PC-9 (cell line): ENCODE results near the gene SNAPIN. TPM values are rescaled to one million over a fixed set of nuclear protein-coding genes. Genes with fewer than 3 reads are reported as not detected.
A peak's percentile ranks its signal among the peaks of the same experiment; 100 is the strongest.

ENCODE experiments used
- BruUV-seq: library from RNA; stranded (reverse); fragments of 400-500 nt; replicated peaks from 2 replicates; lab custom pipeline; 2021; lab: Mats Ljungman, UMichigan
- CTCF ChIA-PET: fragments of 300-600 bp; sonication (Branson Sonifier 250); formaldehyde crosslinking; loops from one replicate; lab custom pipeline; 2022; ENCODE audit warnings: antibody characterized with exemption; lab: Charles Lee
- POLR2A ChIA-PET: fragments of 300-600 bp; sonication (Branson Sonifier 250); formaldehyde crosslinking; loops from one replicate; lab custom pipeline; 2022; ENCODE audit warnings: antibody characterized with exemption; ENCODE audit not compliant: unreplicated experiment; lab: Charles Lee
- DNase-seq, 2 experiments: peaks; one replicate each; pipeline versions ENCODE4 v3.0.0 to v3.0.0-alpha.2; 2015 to 2022; ENCODE audit warnings: mixed read lengths in 1 of 2
- H2AFZ ChIP-seq: fragments of 200-600 bp; sonication (generic); 2 replicates; pipeline ENCODE4 v1.8.1; 2017; ENCODE audit warnings: antibody characterized with exemption
- H3F3A ChIP-seq: fragments of 200-600 bp; sonication (generic); 2 replicates; pipeline ENCODE4 v1.8.1; 2017; ENCODE audit warnings: antibody characterized with exemption, mild to moderate bottlenecking, low read depth; ENCODE audit not compliant: insufficient read depth
- H3K27ac ChIP-seq: fragments of 200-600 bp; sonication (generic); 2 replicates; pipeline ENCODE4 v1.6.1; 2016; ENCODE audit warnings: mixed run types
- H3K27me3 ChIP-seq: fragments of 200-600 bp; sonication (generic); 2 replicates; pipeline ENCODE4 v1.6.1; 2016; ENCODE audit warnings: low read depth, mixed run types; ENCODE audit not compliant: insufficient read depth
- H3K36me3 ChIP-seq: fragments of 200-600 bp; sonication (generic); 2 replicates; pipeline ENCODE4 v1.6.1; 2016; ENCODE audit warnings: low read depth, mixed run types
- H3K4me1 ChIP-seq: fragments of 200-600 bp; sonication (generic); replicated peaks from 2 replicates; pipeline ENCODE4 v1.6.1; 2016; ENCODE audit warnings: mixed run types; ENCODE audit not compliant: insufficient read depth
- H3K4me2 ChIP-seq: fragments of 200-600 bp; sonication (generic); 2 replicates; pipeline ENCODE4 v1.6.1; 2017; ENCODE audit warnings: mixed run types
- H3K4me3 ChIP-seq: fragments of 200-600 bp; sonication (generic); 2 replicates; pipeline ENCODE4 v1.6.1; 2016; ENCODE audit warnings: mixed run types
- H3K79me2 ChIP-seq: fragments of 200-600 bp; sonication (generic); 2 replicates; pipeline ENCODE4 v1.6.1; 2017; ENCODE audit warnings: low read depth, mixed run types
- H3K9me2 ChIP-seq: fragments of 200-600 bp; sonication (generic); 2 replicates; pipeline ENCODE4 v1.8.1; 2017; ENCODE audit warnings: mild to moderate bottlenecking; ENCODE audit not compliant: insufficient read depth
- H3K9me3 ChIP-seq: fragments of 200-600 bp; sonication (generic); 2 replicates; pipeline ENCODE4 v1.8.1; 2016; ENCODE audit warnings: low read depth; ENCODE audit not compliant: insufficient read depth
- H4K20me1 ChIP-seq: fragments of 200-600 bp; sonication (generic); 2 replicates; pipeline ENCODE4 v1.8.1; 2017; ENCODE audit not compliant: insufficient read depth
- EZH2 ChIP-seq: fragments of 200-600 bp; sonication (generic); IDR thresholded peaks from 2 replicates; pipeline ENCODE4 v1.8.0; 2017; ENCODE audit warnings: antibody characterized with exemption, low read depth
- intact Hi-C: fragments of 100-400 bp; cut with micrococcal nuclease; formaldehyde crosslinking; loops from one replicate; pipeline ENCODE4 v1.10.0; 2022; ENCODE audit not compliant: unreplicated experiment
- total RNA-seq: library from RNA; stranded (reverse); gene quantifications from 2 replicates; pipeline ENCODE4 v1.2.3, GENCODE V29; 2021
- TF ChIP-seq, protein P1 (sequence below): fragments of 200-600 bp; sonication (generic); conservative IDR thresholded peaks from 2 replicates; pipeline ENCODE4 v1.6.1; 2017; ENCODE audit warnings: mixed run types, antibody characterized with exemption, mild to moderate bottlenecking, moderate library complexity

Gene SNAPIN
- total RNA-seq, 1 experiment from 2014 or later = 29.5 TPM

DNA sequence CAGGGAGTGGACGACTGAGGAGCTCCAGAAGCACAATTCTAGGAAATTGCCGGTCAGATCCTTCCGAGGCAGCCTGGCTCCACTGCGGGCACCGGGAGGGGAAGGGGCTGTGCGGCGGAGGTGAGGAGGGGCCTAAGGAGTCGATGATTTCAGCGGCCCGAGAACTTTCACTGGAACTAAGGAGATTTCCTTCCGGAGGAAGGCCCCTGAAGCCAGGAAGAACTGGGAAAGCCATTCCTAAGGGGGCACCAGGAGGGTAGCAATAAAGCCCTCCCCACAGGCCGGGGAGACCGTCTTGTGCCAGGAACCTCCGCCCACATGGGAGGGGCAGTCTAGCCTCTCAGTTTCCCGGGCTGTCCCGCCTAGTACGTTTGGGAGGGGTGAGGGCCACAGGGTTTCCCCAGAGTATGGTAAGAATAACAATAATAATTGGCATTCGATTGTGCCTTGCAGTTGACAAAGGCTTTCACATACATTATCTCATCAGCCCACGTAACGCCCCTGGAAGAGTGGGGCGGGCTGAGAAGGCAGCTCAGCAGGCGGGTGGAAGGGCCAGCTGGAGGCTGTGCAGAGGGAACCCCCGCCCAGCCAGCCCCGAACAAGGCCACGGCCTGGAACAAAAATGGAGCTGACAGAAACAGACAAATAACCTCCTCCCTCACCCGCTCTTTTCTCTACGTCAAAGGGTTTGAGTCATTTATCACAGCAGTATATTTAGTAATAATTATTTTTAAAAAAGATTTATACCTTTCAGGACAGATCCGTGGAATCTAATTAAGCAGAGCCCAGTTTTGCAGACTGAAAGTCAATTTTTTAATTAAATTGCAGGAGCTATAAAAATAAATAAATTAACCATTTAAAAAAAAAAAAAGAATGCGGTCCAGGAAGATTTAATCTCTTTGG lies 39.8 kb downstream of the SNAPIN start:
- POLR2A ChIA-PET = interaction anchor here (0.6 to 0.7 kb wide), 4 partner anchors 76 to 1274 kb away, joined by 3 to 12 read pairs (median 4); no protein-coding TSS in a partner anchor
- CTCF ChIA-PET = no interaction called here
- Histone ChIP-seq H3K4me1 (peaks cover 27% of the 10 kb centered on the region), H3F3A (peaks cover 16% of the 10 kb centered on the region; the same call in 1 of the 2 replicates), H4K20me1 (no peaks in the 10 kb centered on the region), H3K27ac (no peak overlapping the region), H3K36me3 (no peaks in the 10 kb centered on the region), H3K79me2 (no peaks in the 10 kb centered on the region), H3K27me3 (no peaks in the 10 kb centered on the region), H3K4me2 (peak overlapping the region; percentile 50; the same call in 1 of the 2 replicates), H3K9me2 (no peaks in the 10 kb centered on the region), H3K9me3 (no peaks in the 10 kb centered on the region), H3K4me3 (no peak overlapping the region), H2AFZ (no peak overlapping the region; the same call in 1 of the 2 replicates)
- intact Hi-C loops = no loop called here
- no peak for TF ChIP-seq EZH2
- TF ChIP-seq, protein P1, sequence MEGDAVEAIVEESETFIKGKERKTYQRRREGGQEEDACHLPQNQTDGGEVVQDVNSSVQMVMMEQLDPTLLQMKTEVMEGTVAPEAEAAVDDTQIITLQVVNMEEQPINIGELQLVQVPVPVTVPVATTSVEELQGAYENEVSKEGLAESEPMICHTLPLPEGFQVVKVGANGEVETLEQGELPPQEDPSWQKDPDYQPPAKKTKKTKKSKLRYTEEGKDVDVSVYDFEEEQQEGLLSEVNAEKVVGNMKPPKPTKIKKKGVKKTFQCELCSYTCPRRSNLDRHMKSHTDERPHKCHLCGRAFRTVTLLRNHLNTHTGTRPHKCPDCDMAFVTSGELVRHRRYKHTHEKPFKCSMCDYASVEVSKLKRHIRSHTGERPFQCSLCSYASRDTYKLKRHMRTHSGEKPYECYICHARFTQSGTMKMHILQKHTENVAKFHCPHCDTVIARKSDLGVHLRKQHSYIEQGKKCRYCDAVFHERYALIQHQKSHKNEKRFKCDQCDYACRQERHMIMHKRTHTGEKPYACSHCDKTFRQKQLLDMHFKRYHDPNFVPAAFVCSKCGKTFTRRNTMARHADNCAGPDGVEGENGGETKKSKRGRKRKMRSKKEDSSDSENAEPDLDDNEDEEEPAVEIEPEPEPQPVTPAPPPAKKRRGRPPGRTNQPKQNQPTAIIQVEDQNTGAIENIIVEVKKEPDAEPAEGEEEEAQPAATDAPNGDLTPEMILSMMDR = no peak
- DNase-seq = no peak
- no TSS peak for BruUV-seq

DNA sequence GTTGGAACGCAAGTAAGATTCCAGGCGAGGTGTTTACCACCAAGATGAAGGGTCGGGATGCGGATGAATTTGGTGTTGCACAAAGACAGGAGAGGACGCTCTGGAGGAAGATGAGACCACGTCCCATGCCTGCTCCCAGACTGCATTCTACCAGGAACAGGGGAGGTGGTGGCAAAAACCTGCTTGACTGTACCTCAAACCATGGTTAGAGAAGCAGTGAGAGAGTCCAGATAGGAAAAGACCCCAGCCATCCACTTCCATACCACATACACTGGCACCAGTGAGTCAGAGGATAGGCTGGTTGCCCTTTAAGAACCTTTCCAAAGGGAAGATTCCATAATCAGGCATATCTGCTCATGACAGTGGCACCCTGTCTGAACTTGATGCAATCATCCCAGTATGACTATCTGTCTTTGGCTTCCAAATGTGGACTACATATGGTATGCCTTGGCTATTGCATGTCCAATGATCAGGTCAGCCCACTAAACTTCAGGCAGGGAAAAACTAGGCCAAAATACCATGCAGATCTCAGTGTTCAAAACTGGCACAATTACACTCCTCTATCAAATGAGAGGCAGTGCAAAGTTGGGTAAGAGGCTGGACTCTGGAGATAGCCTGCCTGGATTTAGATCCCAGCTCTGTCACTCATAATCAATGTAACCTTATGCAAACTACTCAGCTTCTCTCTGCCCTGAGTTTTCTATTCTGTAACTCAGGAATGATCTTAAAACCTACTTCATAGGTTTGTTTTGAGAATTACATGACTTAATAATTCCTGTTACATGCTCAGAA lies 40.6 kb downstream of the SNAPIN start:
- Histone ChIP-seq H2AFZ (no peak overlapping the region), H4K20me1 (no peaks in the 10 kb centered on the region), H3K27ac (no peak overlapping the region), H3F3A (peaks cover 16% of the 10 kb centered on the region; the same call in 1 of the 2 replicates), H3K4me3 (no peak overlapping the region), H3K9me3 (no peaks in the 10 kb centered on the region), H3K27me3 (no peaks in the 10 kb centered on the region), H3K79me2 (no peaks in the 10 kb centered on the region), H3K36me3 (no peaks in the 10 kb centered on the region), H3K4me2 (no peak overlapping the region), H3K4me1 (peaks cover 24% of the 10 kb centered on the region), H3K9me2 (no peaks in the 10 kb centered on the region)
- DNase-seq = no peak
- BruUV-seq = no TSS peak
- TF ChIP-seq, protein P1 = no peak
- intact Hi-C loops = no loop called here
- POLR2A ChIA-PET = interaction anchor here (0.6 kb wide), 3 partner anchors 12 to 1274 kb away, joined by 3 to 12 read pairs (median 5); no protein-coding TSS in a partner anchor
- CTCF ChIA-PET = no interaction called here

DNA sequence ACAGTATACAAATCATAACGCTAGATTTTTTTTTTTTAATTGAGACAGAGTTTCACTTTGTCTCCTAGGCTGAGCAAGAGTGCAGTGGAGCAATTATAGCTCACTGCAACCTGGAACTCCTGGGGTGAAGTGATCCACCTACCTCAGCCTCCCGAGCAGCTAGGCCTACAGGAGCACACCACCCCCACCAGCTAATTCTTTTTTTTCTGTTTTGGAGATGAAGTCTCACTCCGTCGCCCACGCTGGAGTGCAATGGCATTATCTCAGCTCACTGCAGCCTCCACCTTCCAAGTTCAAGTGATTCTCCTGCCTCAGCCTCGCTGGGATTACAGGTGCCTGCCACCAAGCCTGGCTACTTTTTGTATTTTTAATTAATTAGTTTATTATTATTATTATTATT lies 41.3 kb downstream of the SNAPIN start:
- Histone ChIP-seq H3K4me1 (peaks cover 24% of the 10 kb centered on the region), H3K9me2 (no peaks in the 10 kb centered on the region), H4K20me1 (no peaks in the 10 kb centered on the region), H3K4me2 (no peak overlapping the region), H3F3A (peaks cover 16% of the 10 kb centered on the region; the same call in 1 of the 2 replicates), H3K4me3 (no peak overlapping the region), H3K27me3 (no peaks in the 10 kb centered on the region), H3K36me3 (no peaks in the 10 kb centered on the region), H3K9me3 (no peaks in the 10 kb centered on the region), H3K79me2 (no peaks in the 10 kb centered on the region), H2AFZ (no peak overlapping the region), H3K27ac (no peak overlapping the region)
- intact Hi-C loops = no loop called here
- ChIA-PET POLR2A (interaction anchor here (0.6 kb wide), 1 partner anchor 12 kb away, joined by 3 read pairs; no protein-coding TSS in a partner anchor), CTCF (no interaction called here)
- no peak for DNase-seq
- no TSS peak for BruUV-seq
- TF ChIP-seq, protein P1 = no peak
- no peak for TF ChIP-seq EZH2
